HCT116 (cell line): ENCODE data around the gene TCEA3. TPM values are rescaled to one million over a fixed set of nuclear protein-coding genes. Genes with fewer than 3 reads are reported as not detected.

Experiments
- ATAC-seq: fragments of 200-7000 bp; cut with Tn5 transposase; 2 replicates; pipeline ENCODE4 v1.9.1; 2020; ENCODE audit warnings: mild to moderate bottlenecking, moderate library complexity
- BruUV-seq: library from RNA; stranded (reverse); fragments of 400-500 nt; replicated peaks from 2 replicates; lab custom pipeline; 2021; lab: Mats Ljungman, UMichigan
- CTCF ChIA-PET: fragments of 300-600 bp; sonication (Branson Sonifier 250); formaldehyde crosslinking; loops from one replicate; lab custom pipeline; 2021; ENCODE audit warnings: antibody characterized with exemption; lab: Charles Lee
- POLR2A ChIA-PET: fragments of 300-600, 350-600 bp; sonication (Branson Sonifier 250); formaldehyde crosslinking; loops from one replicate; lab custom pipeline; 2021; ENCODE audit warnings: antibody characterized with exemption; lab: Charles Lee
- RAD21 ChIA-PET, 2 experiments: fragments of 300-600 bp; sonication (Branson Sonifier 250); formaldehyde crosslinking; loops; one replicate each; lab custom pipeline; 2023; ENCODE audit warnings: low total read pairs in 2 of 2; ENCODE audit not compliant: uncharacterized antibody in 2 of 2, unreplicated experiment in 2 of 2, low non-redundant PET in 1 of 2; lab: Charles Lee
- DNase-seq: peaks from one replicate; pipeline ENCODE4 v3.0.0-alpha.2; 2010; ENCODE audit warnings: low read depth, low spot score
- H2AFZ ChIP-seq: fragments of 200-600 bp; shearing (Covaris generic), sonication (generic); 2 replicates; pipeline ENCODE4 v1.6.1; 2017; ENCODE audit warnings: low read depth, mixed run types, mixed read lengths, antibody characterized with exemption, low read length; ENCODE audit not compliant: poor library complexity, severe bottlenecking
- H3K27ac ChIP-seq: 2 replicates; pipeline ENCODE4 v1.5.1; 2012; ENCODE audit warnings: low read depth, low read length
- H3K27me3 ChIP-seq: fragments of 200-600 bp; sonication (generic); 2 replicates; pipeline ENCODE4 v1.6.1; 2016; ENCODE audit warnings: mixed run types, low read length, mixed read lengths; ENCODE audit not compliant: insufficient read depth
- H3K36me3 ChIP-seq, 2 experiments: fragments of 200-500 bp in 1 of 2; fragments of 200-600 bp in 1 of 2; sonication (Bioruptor generic) in 1 of 2; sonication (generic) in 1 of 2; 2 replicates each; pipeline versions ENCODE4 v1.5.1 to v1.6.1; 2014 to 2016; ENCODE audit warnings: low read length in 2 of 2, inconsistent platforms in 1 of 2, mixed read lengths in 1 of 2, mixed run types in 1 of 2; ENCODE audit not compliant: insufficient read depth in 2 of 2, control insufficient read depth in 1 of 2
- H3K4me1 ChIP-seq, 2 experiments: fragments of 200-600 bp in 1 of 2; sonication (generic) in 1 of 2; 2 replicates each; pipeline versions ENCODE4 v1.5.1 to v1.6.1; 2012 to 2017; ENCODE audit warnings: low read length in 2 of 2, inconsistent platforms in 1 of 2, mild to moderate bottlenecking in 1 of 2, mixed read lengths in 1 of 2, mixed run types in 1 of 2, moderate library complexity in 1 of 2; ENCODE audit not compliant: insufficient read depth in 2 of 2, control insufficient read depth in 1 of 2
- H3K4me2 ChIP-seq: fragments of 200-600 bp; sonication (generic); 2 replicates; pipeline ENCODE4 v1.6.1; 2017; ENCODE audit warnings: mixed run types, low read length, mixed read lengths
- H3K4me3 ChIP-seq, 2 experiments: fragments of 200-600 bp in 1 of 2; sonication (generic) in 1 of 2; replicated peaks in 1 of 2; 2 replicates each; pipeline ENCODE4 v1.5.1; 2011 to 2016; ENCODE audit warnings: low read length in 2 of 2, control low read depth in 1 of 2, low read depth in 1 of 2, mild to moderate bottlenecking in 1 of 2, mixed read lengths in 1 of 2, mixed run types in 1 of 2
- H3K79me2 ChIP-seq: fragments of 200-600 bp; sonication (generic); 2 replicates; pipeline ENCODE4 v1.6.1; 2017; ENCODE audit warnings: mild to moderate bottlenecking, mixed run types, low read length, moderate library complexity, mixed read lengths; ENCODE audit not compliant: insufficient read depth
- H3K9ac ChIP-seq: fragments of 200-600 bp; sonication (generic); 2 replicates; pipeline ENCODE4 v1.6.1; 2016; ENCODE audit warnings: low read length, mixed read lengths
- H3K9me2 ChIP-seq: fragments of 200-600 bp; sonication (generic), shearing (Covaris generic); 2 replicates; pipeline ENCODE4 v1.6.1; 2017; ENCODE audit warnings: mixed run types, mild to moderate bottlenecking, moderate library complexity; ENCODE audit not compliant: insufficient read depth
- H3K9me3 ChIP-seq, 2 experiments: fragments of 200-500 bp in 1 of 2; fragments of 200-600 bp in 1 of 2; sonication (Bioruptor generic) in 1 of 2; sonication (generic) in 1 of 2; 2 replicates each; pipeline ENCODE4 v1.6.1; 2014 to 2017; ENCODE audit warnings: low read length in 2 of 2, mixed read lengths in 2 of 2, inconsistent platforms in 1 of 2, low read depth in 1 of 2, mild to moderate bottlenecking in 1 of 2, mixed run types in 1 of 2, moderate library complexity in 1 of 2; ENCODE audit not compliant: control insufficient read depth in 1 of 2, insufficient read depth in 1 of 2
- H4K20me1 ChIP-seq: fragments of 200-600 bp; sonication (generic), shearing (Covaris generic); 2 replicates; pipeline ENCODE4 v1.6.1; 2017; ENCODE audit warnings: mixed run types, mild to moderate bottlenecking, moderate library complexity; ENCODE audit not compliant: insufficient read depth
- CBX3 ChIP-seq: IDR thresholded peaks from 2 replicates; pipeline ENCODE4 v1.6.1; 2012; ENCODE audit warnings: low read depth
- ELF1 ChIP-seq: IDR thresholded peaks from 2 replicates; pipeline ENCODE4 v1.6.1; 2012; ENCODE audit warnings: low read depth, borderline replicate concordance
- EZH2 ChIP-seq: fragments of 200-600 bp; sonication (generic); IDR thresholded peaks from 2 replicates; pipeline ENCODE4 v1.6.1; 2017; ENCODE audit warnings: antibody characterized with exemption, mixed run types
- JUND ChIP-seq: IDR thresholded peaks from 2 replicates; pipeline ENCODE4 v1.6.1; 2012
- RAD21 ChIP-seq: IDR thresholded peaks from 2 replicates; pipeline ENCODE4 v1.6.1; 2012; ENCODE audit warnings: low read depth, mild to moderate bottlenecking
- SRF ChIP-seq: IDR thresholded peaks from 2 replicates; pipeline ENCODE4 v1.6.1; 2012; ENCODE audit warnings: low read depth
- ZBTB33 ChIP-seq: IDR thresholded peaks from 2 replicates; pipeline ENCODE4 v1.6.1; 2011; ENCODE audit warnings: mild to moderate bottlenecking, low read length, moderate library complexity; ENCODE audit not compliant: insufficient replicate concordance; ENCODE audit errors: extremely low read depth
- ZFX ChIP-seq: fragments of 450-650 bp; IDR thresholded peaks from 2 replicates; pipeline ENCODE4 v1.6.1; 2017
- ZNF274 ChIP-seq: fragments of 200-500 bp; sonication (Bioruptor generic); IDR thresholded peaks from 2 replicates; pipeline ENCODE4 v1.6.1; 2014; ENCODE audit warnings: mild to moderate bottlenecking, low read depth, low read length, inconsistent platforms
- intact Hi-C: fragments of 100-400 bp; cut with micrococcal nuclease; formaldehyde crosslinking; loops from 2 replicates; pipeline ENCODE4 v1.10.0; 2022
- total RNA-seq: library from RNA; stranded (reverse); gene quantifications from one replicate; pipeline ENCODE4 v1.2.1, GENCODE V29; 2021; ENCODE audit not compliant: unreplicated experiment
- TF ChIP-seq, protein P1 (sequence below): IDR thresholded peaks from 2 replicates; pipeline ENCODE4 v1.6.1; 2012

TCEA3 gene
- total RNA-seq, 1 experiment from 2014 or later, result 3.7 TPM

- CTCF ChIA-PET, result interaction anchor here (1.2 kb wide), 1 partner anchor 278 kb away, joined by 3 read pairs; no protein-coding TSS in a partner anchor
- H3K9me3 ChIP-seq, result no peaks in the 10 kb centered on the region
- TF ChIP-seq SRF (no peak), RAD21 (no peak), JUND (no peak), ELF1 (no peak), ZNF274 (no peak), ZBTB33 (no peak), ZFX (no peak), CBX3 (no peak), EZH2 (no peak)
- TF ChIP-seq, protein P1, sequence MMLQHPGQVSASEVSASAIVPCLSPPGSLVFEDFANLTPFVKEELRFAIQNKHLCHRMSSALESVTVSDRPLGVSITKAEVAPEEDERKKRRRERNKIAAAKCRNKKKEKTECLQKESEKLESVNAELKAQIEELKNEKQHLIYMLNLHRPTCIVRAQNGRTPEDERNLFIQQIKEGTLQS, result no peak
- TF ChIP-seq, all 23 proteins: peak for 0
- Histone ChIP-seq H4K20me1 (no peaks in the 10 kb centered on the region), H3K36me3 (no peaks in the 10 kb centered on the region), H3K27me3 (no peaks in the 10 kb centered on the region), H3K27ac (no peak overlapping the region), H3K9ac (no peak overlapping the region), H3K4me2 (no peak overlapping the region), H2AFZ (no peak overlapping the region), H3K79me2 (no peaks in the 10 kb centered on the region), H3K9me2 (no peaks in the 10 kb centered on the region), H3K4me1 (no peaks in the 10 kb centered on the region), H3K4me3 (no peak overlapping the region)
- intact Hi-C loops, result no loop called here
- no peak for ATAC-seq
- DNase-seq, result no peak
- ChIA-PET RAD21 (no interaction called here), POLR2A (no interaction called here)
- no TSS peak for BruUV-seq
These were observed 38.2 kb upstream of the TCEA3 start for GRCh38 chr1:23462766-23463165.
